ENCODE measurements around the gene GRID1.

The GRID1 gene

DNA sequence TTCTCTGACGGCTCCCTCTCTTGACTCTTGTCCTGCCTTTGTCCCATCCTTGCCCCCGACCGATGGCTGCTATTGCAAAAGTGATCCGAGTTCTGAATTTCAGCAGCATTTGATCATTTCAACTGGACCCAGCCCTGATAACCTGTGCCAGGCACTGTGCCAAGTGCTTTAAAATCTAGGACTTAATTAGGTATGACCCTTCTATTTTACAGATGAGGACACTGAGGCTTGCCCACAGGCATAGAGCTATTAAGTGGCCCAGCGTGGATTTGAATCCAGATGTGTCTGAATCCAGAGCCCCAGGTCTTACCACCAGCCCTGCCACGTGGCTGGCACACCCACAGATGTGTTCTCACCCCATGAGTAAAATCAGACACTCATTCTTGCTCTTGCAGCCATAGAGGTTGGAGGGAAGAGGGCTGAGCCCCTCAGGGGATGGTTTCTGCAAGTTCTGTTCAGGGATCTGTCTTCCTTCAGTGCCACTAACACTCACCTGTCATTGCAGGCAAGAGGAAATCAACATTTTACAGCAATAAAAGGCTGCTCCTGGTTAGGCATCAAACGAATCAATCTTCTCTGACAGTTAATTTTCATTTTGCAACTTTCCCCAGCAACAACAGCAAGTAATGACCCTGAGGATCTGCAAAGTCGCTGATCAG, 101.2 kb downstream of the GRID1 start:
- DNase-seq = peak in 1 of 14 donors; percentile 43

DNA sequence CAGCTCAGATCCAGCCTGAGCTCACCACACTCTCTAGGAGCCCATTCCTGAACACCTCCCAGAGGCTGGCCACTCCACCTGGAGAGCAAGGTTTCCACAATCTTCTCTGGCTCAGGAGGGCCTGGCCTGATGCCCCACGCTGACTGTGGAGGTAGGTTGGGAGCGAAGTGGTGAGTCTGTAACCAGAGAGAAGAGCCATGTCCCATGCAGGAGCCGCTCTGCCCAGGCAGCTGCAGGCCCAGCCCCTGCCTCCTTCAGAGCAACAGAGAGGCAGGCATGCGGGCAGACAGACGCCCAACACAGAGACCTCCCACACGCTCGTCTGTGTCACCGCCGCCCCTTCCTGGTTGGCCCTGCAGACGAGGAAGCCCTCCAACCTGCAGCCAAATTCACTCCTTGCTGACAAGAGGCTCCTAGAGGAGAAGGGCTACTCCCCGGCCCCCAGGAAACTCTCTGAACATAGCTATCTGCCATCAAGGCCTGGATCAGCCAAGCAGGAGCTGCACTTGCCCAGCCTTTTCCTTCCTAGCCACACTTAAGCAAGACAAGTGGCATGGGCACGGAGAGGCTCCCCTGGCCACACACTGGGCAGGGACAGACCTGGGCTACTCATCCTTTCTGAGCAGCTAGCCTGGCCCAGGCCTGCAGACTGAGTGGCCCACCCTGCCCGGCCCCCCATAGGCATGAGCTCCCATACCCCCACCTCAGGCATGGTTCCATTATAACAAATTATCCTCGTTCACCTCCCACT, 101.9 kb downstream of the GRID1 start:
- peak in 1 of 14 donors; percentile 51 for DNase-seq

DNA sequence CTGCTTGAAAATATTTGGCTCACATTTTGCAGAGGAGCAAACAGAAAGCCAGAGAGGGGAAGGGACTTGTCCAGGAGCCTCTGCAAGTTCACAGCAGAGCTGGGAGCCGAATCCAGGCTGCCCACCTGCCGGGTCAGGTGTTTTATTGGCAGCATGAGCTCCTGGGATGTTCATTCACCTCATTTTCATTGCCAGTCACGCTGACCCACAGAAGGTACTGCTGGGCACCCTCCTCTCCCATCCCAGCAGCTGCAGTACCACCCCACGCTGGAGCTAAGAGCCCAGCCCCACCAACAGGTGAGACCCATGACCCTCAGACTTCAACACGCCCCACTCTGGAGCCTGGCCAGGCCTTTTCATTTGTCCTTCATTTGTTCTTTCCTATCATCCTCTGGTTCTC, 102.7 kb downstream of the GRID1 start:
- no peak for DNase-seq

DNA sequence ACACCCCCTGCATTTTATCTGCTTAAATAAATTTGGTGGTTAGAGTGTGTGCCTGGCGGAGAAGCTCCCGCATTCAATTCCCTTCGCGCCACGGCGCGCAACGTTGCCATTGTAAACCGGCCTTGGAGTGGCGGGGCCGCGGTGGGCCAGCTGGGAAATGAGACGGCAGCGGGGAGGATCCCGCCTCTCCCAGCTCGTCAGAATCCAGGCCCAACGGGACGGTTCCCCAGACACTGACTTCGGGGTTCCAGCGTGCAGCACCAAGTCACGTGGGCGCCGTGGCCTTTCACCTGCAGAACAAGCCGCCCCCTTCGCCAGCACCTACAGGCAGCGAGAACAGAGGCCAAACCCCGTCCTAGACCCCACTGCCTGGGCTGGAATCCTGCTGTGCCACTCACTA, 103.4 kb downstream of the GRID1 start:
- DNase-seq = peak in 6 of 14 donors; percentile 70 to 91 (median 85)

DNA sequence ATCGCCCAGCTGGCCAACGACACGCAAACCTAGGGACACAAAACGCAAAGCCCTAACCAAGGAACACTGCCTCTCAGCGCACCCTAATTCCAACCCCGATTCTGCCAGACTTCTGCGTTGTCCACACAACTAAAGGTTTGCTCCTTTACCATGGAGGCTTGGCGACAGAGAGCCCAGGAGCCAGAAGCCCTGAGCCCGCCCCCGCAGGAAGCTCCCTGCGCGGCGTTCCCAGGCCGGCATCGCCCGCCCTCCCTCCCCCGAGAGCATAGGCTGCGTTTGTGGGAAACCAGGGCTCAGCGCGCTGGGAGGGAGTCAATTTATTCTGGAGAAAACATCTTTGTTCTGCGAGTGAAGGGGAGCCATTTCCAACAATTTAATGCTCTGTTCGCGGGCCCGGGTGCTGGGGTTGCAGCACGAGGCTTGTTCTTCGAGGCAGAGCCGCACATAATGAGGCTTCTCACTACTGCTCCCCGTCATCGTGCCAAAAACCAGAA, 103.9 kb downstream of the GRID1 start:
- DNase-seq = peak in 12 of 14 donors; percentile 16 to 91 (median 78)

DNA sequence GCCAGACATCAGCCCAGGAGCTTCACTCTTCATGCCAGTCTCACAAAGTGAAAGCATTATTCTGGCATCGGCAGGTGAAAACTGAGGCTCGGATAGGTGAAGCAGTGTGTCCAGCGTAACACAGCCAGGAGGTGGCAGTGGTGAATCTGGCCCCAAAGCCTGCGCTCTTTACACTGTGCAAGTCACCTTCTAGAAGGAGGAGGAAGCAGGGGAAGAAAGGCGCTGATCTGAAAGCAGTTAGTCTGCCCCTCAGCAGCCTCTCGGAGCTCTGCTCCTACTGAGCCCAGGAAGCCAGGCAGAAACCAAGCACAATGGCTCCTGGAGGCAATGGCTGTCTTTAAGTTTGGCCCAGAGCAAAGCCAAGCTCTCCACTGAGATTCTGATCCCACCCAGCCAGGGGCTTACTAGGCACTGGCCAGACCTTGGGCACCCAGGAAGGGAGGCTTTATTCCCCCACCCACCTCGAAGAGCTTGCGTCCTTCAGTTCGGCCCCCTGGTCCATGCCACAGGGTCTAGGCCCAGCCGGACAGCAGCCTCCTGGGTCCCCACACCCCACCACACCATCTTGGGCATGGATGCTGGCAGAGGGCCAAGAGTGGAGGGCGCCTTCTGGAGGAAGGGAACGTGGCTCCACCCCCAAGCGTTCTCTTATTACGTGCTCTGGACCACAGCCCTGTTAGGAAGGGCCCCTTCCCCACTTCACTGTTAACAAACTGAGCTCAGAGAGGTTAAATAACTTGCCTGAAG, 104.5 kb downstream of the GRID1 start:
- DNase-seq = peak in 7 of 14 donors; percentile 2 to 62 (median 39)

DNA sequence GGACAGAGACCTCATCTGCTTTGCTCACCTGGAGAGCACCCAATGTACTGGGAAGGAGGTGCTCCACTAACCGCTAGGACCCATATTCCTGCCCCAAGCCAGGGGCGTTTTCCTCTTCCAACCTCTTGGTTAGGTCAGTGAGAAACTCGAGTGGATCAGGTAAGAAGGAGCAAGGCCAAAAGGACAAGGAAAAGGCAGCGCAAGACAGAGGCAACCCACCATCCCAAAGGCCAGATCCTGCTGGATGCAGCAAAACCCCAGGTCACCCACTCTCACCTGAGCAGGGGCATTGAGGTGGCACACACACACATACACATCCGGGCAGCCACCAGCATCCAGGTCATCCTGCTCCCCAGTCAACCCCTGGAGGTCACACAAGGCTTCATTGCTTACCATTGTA, 105.1 kb downstream of the GRID1 start:
- no peak for DNase-seq

DNA sequence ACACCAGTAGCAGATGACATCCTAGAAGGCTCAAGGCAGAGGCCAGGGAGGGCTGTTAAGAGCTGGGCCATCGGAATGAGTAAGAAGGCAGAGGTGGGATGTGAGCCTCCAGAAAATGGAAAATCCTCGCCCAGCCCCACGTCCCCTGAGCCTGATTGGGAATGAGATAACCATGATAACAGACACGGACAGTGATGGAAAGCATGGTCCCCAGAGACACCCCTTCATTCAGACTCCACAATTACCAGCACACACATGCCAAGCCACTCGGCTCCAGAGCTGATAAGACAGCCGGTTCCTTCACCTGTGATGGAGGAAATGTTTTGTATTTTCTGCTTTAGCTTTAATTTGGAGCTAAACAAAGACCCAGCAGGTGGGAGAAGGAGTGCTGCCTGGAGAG, 106.0 kb downstream of the GRID1 start:
- DNase-seq = no peak

DNA sequence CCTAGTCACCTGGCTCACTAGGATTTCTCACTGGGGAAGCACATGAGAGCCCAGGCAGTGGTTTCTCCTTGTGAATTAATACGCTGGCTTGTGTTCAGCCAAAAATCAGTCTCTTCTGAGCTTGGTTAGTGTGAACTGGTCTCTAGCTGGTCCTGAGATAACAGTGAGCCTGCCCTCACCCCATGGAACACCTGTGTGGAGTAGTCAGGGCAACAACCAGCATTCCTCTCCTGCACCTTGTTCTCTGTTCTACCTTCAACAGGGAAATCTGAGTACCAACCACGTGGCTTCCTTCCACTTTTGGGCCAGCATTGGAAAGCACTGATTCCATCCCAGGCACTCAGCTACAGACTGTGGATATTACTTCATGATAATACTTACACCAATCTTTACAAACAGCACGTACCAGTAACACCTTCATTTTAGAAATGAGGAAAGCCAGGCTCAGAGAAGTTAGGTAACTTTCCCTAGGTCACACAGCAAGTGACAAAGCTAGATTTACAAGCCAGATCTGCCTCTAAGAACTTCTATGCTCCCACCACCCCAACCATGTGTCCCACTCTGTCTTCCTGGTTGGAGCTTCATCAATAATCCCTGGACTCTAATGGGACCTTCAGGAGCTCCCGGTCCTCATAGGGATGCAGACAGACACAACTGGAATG, 106.6 kb downstream of the GRID1 start:
- no peak for DNase-seq

DNA sequence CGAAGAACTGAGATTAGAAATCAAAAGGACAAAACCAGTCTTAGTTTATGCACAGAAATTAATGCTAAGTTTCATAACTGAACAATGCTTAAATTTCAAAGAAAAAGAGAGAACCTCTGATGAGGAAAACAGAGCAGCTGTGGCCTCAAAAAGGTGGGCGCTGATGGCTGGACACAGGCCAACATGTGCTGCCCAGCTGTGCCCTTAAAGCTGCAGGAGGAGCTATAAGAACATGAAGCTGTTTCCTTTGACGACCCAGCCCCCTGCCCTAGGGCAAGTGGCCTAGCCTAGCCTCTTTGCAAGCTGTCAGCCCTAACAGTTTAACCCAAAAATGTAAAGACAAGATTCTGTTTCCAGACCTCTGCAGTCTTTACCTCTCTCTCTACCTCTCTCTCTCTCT, 107.7 kb downstream of the GRID1 start:
- DNase-seq = no peak

DNA sequence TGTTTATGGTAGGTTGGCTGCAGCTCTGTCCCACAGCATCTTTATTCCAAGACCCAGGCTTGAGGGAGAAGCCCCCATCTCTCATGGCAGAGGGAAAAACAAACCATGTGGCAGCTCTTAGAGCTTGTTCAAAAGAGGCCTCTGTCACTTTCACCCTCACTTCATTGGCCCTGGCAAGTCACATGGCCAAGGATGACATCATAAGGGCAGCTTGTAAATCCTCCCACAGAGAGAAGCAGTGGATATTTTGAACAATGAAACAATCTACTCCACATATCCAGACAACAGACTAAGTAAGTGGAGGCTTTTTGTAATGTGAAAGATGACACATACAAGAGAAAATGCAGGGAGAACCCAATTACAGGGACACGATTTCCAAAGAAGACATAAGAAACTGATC, 108.1 kb downstream of the GRID1 start:
- peak in 9 of 14 donors; percentile 29 to 74 (median 58) for DNase-seq

DNA sequence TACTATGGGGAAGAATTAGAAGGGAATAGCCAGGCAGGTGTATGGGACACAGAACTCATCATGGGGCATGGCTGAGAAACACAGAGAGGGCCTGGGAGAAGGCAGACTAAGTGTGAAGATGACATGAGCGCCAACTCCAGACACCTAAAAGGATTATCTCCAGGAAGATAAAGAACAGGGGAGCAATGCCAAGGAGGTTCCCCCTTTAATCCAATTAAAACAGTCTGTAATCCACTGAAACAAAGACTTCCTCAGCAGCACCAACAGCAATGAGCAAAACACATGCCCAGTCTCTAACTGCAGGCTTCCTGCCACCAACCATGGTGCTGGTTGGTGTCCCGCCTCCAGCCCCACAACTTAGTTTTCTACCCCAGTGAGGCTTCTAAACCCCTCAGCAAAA, 108.9 kb downstream of the GRID1 start:
- no peak for DNase-seq

DNA sequence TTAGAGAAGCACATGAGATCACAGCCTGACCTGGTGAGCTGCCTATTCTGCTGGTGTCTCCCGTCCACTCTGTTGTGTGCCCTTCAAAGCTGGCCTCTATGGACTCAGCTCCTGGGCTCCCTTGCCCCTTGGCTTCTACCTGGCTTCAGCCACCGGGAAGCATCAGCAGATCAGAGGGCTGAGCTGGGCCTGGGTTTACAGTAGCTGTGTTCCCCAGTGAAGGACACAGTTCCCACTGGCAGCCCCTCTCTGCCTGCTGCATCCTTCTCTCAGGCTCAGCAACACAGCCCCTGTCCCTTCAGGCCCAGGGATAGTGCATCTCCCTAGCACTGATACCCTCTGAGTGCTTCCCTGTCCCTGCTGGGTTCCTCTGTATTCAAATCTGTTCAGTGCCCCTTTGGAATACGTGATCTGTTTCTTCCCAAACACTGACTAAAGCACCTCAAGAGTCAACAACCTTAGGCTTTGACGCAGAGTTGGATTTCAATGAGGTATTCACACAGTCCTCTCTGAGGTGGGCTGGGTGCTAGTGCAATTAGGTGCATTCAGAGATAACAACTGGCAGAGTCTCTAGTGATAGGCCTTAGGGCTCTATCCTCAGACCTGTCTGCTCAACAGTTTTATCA, 109.8 kb downstream of the GRID1 start:
- DNase-seq = no peak

DNA sequence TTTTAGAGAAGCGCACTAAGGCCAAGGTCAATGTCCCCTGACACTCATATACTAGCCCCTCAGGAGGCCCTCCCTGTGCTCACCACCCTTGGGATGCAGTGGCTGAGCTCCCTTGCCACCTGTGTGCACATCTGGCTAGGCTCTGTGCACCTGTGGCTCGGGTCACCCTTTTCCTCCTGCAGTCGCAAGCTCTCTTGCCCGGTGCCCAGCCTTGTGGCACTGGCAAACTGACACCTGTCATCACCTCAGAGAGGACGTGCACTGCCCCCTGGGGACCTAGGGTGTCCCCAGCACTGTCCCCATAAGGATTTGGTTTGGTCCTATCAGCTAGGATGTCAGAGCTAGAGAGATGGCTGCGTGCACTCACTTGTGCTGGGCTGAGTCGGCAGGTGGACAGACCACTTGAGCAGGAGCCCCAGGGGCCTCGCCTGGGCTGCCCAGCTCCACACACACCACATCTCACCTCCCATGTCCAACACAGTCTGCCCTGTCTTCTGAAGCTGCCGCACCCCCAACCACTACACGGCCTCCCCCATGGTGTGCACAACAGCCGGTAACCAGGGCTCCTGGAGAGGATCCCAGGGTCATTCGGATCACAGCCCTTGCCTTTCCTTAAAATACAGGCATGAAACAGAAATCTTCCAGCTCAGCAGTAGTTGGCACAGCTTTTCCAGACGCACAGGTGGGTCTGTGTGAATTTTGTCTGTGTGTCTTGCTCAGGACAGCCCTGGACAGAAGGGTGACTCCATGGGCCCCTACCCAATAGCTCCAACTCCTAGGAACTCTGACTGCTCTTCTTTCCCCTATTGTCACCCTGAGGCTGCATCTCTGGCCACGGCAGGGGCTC, 111.0 kb downstream of the GRID1 start:
- no peak for DNase-seq

DNA sequence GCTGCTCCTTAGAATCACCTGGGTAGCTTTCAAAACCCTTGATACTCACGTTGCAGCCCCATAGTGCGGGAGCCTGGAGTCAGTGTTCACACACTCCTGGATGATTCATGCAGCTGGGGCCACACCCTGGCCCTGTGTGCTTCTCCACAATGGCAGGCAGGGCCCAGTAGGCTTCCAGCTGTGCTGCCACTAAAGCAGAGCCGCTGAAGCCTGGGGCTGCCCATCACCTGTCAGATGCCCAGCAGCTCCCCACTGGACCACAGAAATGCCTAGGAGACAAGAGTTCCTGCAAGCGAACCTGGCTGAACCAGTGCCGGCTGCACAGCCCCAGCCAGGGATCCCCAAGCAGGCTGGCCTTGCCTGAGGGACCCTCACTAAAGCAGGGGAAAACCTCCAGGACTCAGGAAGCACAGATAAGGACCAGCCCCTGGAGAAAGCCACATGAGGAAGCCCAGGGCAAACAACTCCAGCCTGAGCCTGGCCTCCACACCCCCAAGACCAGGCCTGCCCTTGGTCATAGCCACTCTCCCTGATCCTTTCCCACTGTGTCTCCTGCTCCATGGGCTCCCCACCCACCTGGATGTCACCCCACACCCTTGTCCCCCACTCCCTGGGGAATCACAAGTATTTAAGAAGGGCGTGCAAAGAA, 111.9 kb downstream of the GRID1 start:
- no peak for DNase-seq

DNA sequence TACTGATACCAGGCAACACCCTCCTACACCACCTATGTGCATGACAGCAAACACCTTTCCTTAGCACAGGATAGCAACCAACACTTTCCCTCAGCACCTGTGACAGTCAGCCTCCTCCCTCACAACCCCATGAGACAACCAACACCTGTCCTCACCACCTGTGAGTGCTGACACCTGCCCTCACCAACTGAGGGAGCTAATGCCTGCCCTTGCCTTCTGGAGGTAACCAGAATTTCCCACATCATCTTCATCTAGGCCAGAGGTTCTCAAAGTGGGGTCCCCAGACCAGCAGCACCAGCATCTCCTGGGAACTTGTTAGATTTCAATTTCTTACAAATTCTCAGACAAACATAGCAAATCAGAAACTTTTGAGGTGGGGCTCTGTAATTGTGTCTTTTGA, 112.5 kb downstream of the GRID1 start:
- DNase-seq = no peak

DNA sequence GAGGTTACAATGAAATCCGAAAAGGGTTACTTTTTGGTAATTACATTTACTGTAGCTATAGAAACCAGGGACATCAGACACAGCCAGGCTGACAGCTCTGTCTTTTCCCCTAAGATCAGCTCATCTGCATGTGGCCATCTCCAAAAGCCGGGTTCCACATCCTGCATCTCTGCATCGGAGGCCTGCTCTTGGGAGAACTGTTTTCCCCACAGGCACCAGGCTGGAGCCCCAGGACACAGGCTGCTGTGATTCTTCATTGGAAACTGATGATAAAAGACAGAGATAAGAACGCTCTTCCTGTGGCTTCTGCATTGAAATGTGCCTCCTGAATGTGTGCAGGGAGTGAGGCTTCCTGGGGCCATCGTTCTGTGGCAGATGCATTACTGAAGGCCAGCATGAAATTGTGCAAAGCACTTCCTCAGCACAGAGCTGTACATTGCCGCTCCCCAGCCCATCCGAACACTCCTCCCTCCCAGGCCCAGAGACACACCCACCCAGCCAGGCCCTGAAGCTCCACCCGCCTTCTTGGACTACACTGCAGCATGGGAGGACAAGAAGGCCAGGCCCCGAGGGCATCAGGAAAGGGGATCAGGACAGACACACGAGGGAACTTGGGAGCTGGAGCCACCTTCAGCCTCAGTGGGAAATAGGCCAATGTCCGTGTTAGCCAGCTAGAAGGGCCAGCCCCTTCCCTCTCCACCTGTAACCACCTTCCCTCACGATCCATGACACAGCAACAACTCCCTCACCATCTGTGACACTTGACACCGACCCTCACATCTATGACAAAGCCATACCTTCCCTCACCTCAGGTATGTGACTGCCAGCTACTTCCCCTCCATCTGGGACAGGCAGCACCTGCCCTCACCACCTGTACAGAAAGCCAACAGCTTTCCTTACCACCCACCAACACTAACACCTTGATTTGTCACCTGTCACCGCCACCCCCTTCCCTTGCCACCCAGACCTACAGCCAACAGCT, 113.2 kb downstream of the GRID1 start:
- no peak for DNase-seq

DNA sequence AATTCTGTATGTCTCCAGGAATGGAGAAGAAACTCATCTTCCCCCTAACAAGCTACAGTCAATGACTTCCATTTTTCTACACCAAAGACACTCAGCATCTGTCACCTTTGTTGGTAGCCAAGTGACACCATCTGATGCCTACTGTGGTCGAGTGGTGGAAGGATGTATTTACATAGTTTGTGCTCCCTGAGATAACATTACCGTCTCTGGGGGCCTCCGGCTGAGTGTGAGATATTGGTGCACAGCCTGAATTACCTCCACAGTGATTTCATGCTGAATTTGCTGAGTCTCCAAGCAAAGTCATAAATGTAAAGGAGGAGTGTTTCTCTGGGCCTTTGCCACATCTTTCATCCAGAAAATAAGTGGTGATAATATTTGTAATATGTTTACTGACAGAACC, 114.0 kb downstream of the GRID1 start:
- DNase-seq = no peak

DNA sequence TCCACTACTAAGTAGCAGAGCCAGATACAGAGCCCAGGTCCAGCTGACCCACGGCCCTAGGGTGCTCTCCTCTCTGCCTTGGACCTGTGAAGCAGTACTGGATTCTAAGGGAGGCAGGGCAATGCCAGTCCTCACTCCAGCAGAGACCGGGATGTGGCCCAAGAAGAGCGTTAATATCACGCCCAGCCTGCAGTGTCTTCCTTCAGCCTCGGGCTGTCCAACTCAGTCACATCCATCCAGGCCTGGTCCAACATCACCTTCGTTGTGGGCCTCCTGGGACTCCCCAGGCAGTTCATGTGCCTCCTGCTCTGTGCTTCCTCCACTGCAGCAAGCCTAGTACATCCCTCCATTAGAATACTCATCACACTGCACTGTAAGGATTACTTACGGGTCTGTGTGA, 114.5 kb downstream of the GRID1 start:
- no peak for DNase-seq

DNA sequence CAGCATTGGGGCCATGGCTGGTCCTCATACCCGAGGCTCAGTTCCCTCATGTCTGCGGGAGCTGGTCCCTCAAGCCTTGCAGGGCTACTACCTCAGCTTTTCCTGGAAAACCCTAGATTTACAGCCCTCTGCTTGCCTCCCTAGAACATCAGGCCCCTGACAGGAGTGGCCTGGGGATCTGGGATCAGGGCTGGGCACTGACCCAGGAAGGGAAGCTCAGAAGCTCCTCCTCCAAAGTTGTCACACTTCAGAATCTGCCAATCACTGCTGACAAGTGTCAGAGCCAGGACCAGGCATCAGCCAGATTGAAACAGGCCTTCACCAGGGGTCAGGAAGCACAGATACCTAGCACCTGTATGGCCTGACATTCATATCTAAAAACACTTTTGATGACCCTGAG, 115.2 kb downstream of the GRID1 start:
- DNase-seq = no peak
